GF-D8 (cell line): ENCODE measurements around the gene INIP.
"Not testable (repeated sequence)": the region's sequence is repeated elsewhere in the genome, so short reads cannot be mapped to it uniquely, and the experiment has no call there.

Experiments used
- DNase-seq: peaks from one replicate; lab custom pipeline; 2025; lab: John Stamatoyannopoulos, UW

The INIP gene

GRCh38 chr9:112734892-112735291 lies 17.0 kb upstream of the INIP start:
- DNase-seq = no peak

DNA sequence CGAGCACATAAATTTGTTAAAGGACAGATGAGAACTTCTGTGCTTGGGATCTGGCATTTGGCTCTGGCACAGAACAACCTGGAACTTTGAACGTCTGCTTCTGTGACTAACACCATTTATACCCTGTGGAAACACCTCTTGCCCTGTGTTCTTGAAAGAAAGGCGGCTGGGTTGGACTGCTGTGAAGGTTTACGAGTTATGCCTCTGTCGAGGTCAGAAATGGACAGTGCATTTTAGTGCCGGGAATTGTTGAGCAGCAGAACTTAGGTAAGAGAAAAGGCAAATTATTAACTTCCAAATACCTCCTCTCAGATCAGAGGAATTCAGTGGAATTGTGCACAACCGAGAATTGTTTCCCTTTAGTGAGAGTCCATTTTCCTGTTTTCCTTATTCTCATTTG lies 14.1 kb upstream of the INIP start:
- DNase-seq = no peak

GRCh38 chr9:112728401-112728800 lies 10.5 kb upstream of the INIP start:
- no peak for DNase-seq

- no peak for DNase-seq
These were observed 8.5 kb upstream of the INIP start for GRCh38 chr9:112726428-112726827.

- DNase-seq = no peak
These were observed 8.0 kb upstream of the INIP start for GRCh38 chr9:112725961-112726360.

DNA sequence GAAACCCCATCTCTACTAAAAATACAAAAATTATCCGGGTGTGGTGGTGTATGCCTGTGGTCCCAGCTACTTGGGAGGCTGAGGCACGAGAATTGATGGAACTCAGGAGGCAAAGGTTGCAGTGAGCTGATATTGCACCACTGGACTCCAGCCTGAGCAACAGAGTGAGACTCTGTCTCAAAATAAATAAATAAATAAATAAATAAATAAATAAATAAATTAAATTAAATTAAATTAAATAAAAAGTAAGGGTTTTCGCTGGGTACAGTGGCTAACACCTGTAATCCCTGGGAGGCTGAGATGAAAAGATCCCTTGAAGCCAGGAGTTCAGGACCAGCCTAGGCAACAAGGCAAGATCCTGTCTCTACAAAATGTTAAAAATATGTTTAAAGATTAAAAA lies 4.8 kb upstream of the INIP start:
- not testable (repeated sequence) for DNase-seq

GRCh38 chr9:112720113-112720780 lies 2.3 kb upstream of the INIP start:
- no peak for DNase-seq

GRCh38 chr9:112719696-112720095 lies 1.8 kb upstream of the INIP start:
- DNase-seq = no peak

GRCh38 chr9:112719241-112719691 lies 1.3 kb upstream of the INIP start:
- DNase-seq = no peak

DNA sequence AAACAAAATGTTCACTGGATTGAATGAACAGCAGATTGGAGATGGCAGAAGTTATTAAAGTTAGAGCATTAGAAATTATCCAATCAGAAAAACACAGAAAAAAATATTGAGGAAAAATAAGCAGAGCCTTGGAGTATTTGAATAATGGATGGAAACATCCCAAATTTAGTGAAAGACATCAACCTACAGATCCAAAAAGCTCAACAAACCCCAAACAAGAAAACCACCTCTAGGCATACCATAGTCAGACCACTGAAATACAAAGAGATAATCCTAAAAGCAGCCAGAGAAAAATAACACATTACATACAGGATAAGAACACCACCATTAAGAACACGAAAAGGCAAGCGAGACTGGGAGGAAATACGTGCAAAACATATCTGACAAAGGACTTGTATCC lies 5.2 kb downstream of the INIP start:
- DNase-seq = no peak

DNA sequence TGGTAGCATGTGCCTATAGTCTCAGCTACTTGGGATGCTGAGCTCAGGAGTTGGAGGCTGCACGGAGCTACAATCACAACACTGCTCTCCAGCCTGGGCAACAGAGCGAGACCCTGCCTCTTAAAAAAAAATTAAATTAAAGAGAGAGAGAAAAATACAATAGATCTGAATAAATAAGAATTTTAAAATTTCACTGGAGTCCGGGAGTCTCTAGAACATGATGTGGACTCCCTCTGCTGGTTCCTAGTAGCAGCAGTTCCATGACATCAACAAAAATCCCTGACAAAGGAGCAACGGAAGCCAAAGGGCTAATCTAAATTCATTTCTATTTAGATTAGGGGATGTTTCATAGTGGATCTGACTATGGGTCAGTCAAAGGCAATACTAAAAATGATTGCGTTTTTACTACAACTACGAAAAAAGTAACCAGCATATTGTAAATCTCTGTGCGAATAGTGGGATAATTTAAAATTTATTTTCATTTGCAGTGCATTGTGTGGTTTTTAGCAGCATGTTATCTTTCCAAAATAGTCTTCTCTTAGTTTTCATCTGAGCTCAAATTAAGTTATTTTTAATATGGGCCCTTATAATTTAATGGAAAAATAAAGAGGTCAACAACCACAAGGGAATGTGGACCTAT lies 6.7 kb downstream of the INIP start:
- no peak for DNase-seq

GRCh38 chr9:112705768-112706427 lies 12.0 kb downstream of the INIP start:
- DNase-seq = no peak

DNA sequence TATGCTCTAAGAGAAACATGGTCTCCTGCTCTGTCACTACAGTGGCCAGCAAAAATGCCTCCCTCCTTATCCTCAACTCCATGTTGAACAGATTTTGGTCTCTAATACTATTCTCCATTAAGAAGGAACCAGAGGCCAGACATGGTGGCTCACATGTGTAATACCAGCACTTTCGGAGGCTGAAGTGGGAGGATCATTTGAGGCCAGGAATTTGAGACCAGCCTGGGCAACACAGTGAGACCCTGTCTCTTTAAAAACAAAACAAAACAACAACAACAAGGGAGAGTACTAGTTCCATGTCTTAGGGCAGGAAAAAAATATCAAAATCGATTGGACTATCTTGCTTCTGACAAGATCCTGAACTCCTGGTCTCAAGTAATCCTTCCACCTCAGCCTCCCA lies 14.6 kb downstream of the INIP start:
- DNase-seq = no peak

DNA sequence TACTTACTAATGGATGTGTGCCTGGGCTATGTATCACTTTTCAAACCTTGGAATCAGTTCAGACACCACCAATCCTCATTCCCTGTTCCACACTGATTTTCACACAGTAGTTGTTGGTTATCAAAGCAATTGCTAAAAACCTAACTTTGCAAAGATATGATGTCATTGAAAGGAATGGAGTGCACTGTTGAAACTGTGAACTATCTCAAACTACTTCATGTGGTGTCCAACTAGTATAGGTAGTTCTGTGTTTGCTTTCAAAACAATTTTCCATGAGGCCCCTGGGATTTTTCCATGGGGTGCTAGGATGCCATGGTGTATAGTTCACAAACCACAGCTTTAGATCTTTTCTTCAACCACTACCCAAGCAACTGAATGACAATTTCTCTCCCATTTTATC lies 17.8 kb downstream of the INIP start:
- DNase-seq = no peak

- DNase-seq = no peak
These were observed 18.7 kb downstream of the INIP start for GRCh38 chr9:112699230-112699629.

- DNase-seq = no peak
These were observed 21.5 kb downstream of the INIP start for GRCh38 chr9:112696461-112696860.

DNA sequence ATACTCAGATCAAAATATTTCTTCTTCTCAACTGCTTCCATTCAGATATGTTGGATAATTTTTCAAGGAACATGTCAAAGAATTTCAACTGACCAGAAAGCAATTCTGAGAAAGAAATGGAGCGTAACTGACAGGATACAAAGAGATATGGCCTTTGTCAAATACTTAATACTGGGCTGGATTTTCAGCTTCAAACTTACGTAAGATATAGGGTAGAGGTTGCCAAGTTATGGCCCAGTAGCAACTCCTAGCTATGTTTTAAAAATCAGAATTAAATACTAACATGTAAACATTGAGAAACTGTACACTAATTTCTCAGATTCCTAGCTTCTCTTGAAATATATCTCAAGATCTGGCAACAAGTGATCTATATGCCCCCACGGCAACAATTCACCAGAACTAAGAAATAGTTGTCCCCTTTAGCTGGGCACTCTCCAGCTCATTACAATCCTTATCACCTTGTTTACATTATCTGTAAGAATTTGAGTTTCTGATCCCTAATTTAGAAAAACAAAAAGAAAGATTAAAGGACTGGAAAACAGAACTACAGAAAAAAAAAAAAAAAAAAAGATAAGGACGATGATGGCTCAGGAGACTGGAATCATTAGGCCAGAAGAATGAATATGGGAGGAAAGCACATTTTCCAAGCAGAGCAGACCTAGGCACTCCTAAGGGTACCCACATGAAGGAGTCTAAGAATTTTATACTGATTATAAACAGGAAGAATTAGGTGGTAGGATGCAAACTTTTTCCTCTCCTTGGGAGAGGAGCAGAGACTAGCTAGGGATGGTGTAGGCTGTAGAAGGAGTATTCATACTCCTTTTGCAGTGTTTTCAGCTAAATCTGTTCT lies 23.0 kb downstream of the INIP start:
- no peak for DNase-seq

GRCh38 chr9:112689161-112689740 lies 28.7 kb downstream of the INIP start:
- DNase-seq = no peak

DNA sequence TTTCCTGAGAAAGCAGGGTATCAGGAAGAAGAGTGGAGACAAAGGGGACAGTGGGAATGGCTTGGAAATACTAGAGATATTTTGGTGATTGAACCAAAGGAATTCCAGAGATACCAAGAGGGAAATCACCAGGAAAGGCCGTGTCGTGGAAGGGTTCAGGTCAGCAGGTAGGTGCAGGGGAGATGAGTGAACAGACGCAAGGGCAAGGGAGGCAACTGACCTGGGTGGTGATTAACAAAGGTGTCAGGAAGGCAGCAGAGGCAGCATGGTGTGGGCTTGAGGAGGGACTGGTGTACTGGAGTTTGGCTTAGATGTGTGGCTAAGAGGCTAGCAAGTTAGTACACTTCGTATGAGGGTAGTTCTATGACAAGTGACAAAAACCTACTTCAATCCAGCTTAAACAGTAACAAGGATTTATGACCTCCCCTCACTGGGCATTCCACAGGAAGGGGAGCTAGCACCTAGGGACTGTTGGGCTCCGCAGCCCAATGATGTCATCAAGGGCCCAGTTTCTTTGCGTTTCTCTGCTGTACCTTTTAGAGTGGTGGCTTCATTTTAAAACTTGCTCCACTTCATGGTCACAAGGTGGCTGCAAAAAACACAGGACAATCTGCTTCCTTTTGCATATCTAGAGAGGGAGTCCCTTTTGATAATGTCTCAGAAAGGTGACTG lies 37.0 kb downstream of the INIP start:
- no peak for DNase-seq

GRCh38 chr9:112677040-112677439 lies 40.9 kb downstream of the INIP start:
- DNase-seq = no peak

DNA sequence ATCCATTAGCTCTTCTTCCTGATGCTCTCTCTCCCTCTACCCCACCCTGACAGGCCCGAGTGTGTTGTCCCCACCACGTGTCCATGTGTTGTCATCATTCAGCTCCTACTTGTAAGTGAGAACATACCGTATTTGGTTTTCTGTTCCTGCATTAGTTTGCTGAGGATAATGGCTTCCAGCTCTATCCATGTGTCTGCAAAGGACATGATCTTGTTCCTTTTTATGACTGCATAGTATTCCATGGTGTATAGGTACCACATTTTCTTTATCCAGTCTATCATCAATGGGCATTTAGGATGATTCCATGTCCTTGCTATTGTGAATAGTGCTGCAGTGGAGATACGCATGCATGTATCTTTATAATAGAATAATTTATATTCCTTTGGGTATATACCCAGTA lies 44.7 kb downstream of the INIP start:
- not testable (repeated sequence) for DNase-seq
